ENCODE results near the gene PAX5.
"Not testable (repeated sequence)": the region's sequence is repeated elsewhere in the genome, so short reads cannot be mapped to it uniquely, and the experiment has no call there.

PAX5 gene

GRCh38 chr9:37033682-37034304, at the start of gene PAX5:
TSS of gene PAX5 (minus strand) at chr9:37034268. CDS start at chr9:37034031, 237 bp downstream.
- peaks cover 11% of the 10 kb centered on the region for H3K36me3 Mint-ChIP-seq
- peaks cover 52% of the 10 kb centered on the region for H3K4me1 Mint-ChIP-seq
- H3K27ac Mint-ChIP-seq: peak within 1 kb of the TSS; percentile 8
- H3K4me3 Mint-ChIP-seq: peak within 1 kb of the TSS; percentile 78
- no peak for ATAC-seq
- no peaks in the 10 kb centered on the region for H3K9me3 Mint-ChIP-seq
- DNase-seq (ENCODE audit: low spot score in 2 of 2): no peak

GRCh38 chr9:37083654-37084053, 49.6 kb upstream of the PAX5 start:
- H3K4me1 Mint-ChIP-seq: peaks cover 32% of the 10 kb centered on the region
- no peak overlapping the region for H3K27ac Mint-ChIP-seq
- no peak for ATAC-seq
- no peak for DNase-seq (ENCODE audit: low spot score in 2 of 2)
- H3K4me3 Mint-ChIP-seq: no peak overlapping the region
- H3K9me3 Mint-ChIP-seq: no peaks in the 10 kb centered on the region
- H3K36me3 Mint-ChIP-seq: peaks cover 49% of the 10 kb centered on the region

GRCh38 chr9:37082214-37082765, 48.2 kb upstream of the PAX5 start:
- H3K27ac Mint-ChIP-seq: no peak overlapping the region
- peaks cover 32% of the 10 kb centered on the region for H3K4me1 Mint-ChIP-seq
- no peaks in the 10 kb centered on the region for H3K9me3 Mint-ChIP-seq
- H3K36me3 Mint-ChIP-seq: peaks cover 35% of the 10 kb centered on the region
- ATAC-seq (no peak), DNase-seq (ENCODE audit: low spot score in 2 of 2) (no peak)
- H3K4me3 Mint-ChIP-seq: no peak overlapping the region

- H3K36me3 Mint-ChIP-seq: peaks cover 27% of the 10 kb centered on the region
These were observed 47.4 kb upstream of the PAX5 start for GRCh38 chr9:37081507-37081906.

GRCh38 chr9:37080165-37080628, 46.1 kb upstream of the PAX5 start:
- H3K9me3 Mint-ChIP-seq: not testable (repeated sequence)
- H3K27ac Mint-ChIP-seq: peak overlapping the region; percentile 96
- ATAC-seq: peak; percentile 42
- H3K4me1 Mint-ChIP-seq: peaks cover 29% of the 10 kb centered on the region
- H3K4me3 Mint-ChIP-seq: peak overlapping the region; percentile 93
- peak in 1 of 2 donors; percentile 8 for DNase-seq (ENCODE audit: low spot score in 2 of 2)
- H3K36me3 Mint-ChIP-seq: peaks cover 23% of the 10 kb centered on the region

More at GRCh38 chr9:37081507-37081906, 47.4 kb upstream of the PAX5 start:
- peak overlapping the region; percentile 93 for H3K4me3 Mint-ChIP-seq
- H3K4me1 Mint-ChIP-seq: peaks cover 32% of the 10 kb centered on the region
- not testable (repeated sequence) for H3K9me3 Mint-ChIP-seq; H3K27ac Mint-ChIP-seq; DNase-seq (ENCODE audit: low spot score in 2 of 2); ATAC-seq

GRCh38 chr9:37079370-37080164, 45.5 kb upstream of the PAX5 start:
- peaks cover 23% of the 10 kb centered on the region for H3K36me3 Mint-ChIP-seq
- no peaks in the 10 kb centered on the region for H3K9me3 Mint-ChIP-seq
- DNase-seq (ENCODE audit: low spot score in 2 of 2): peak; percentile 77 to 94
- peak; percentile 98 for ATAC-seq
- peak overlapping the region; percentile 96 for H3K27ac Mint-ChIP-seq
- H3K4me1 Mint-ChIP-seq: peaks cover 24% of the 10 kb centered on the region
- peak overlapping the region; percentile 93 for H3K4me3 Mint-ChIP-seq

GRCh38 chr9:37074790-37075189, 40.7 kb upstream of the PAX5 start:
- peaks cover 10% of the 10 kb centered on the region for H3K36me3 Mint-ChIP-seq
- DNase-seq (ENCODE audit: low spot score in 2 of 2); ATAC-seq; H3K4me3 Mint-ChIP-seq; H3K9me3 Mint-ChIP-seq; H3K4me1 Mint-ChIP-seq; H3K27ac Mint-ChIP-seq: not testable (repeated sequence)

GRCh38 chr9:37066139-37066725, 32.2 kb upstream of the PAX5 start:
- no peak for DNase-seq (ENCODE audit: low spot score in 2 of 2)
- H3K4me3 Mint-ChIP-seq: no peak overlapping the region
- H3K27ac Mint-ChIP-seq: no peak overlapping the region
- H3K9me3 Mint-ChIP-seq: no peaks in the 10 kb centered on the region
- H3K36me3 Mint-ChIP-seq: no peaks in the 10 kb centered on the region
- no peaks in the 10 kb centered on the region for H3K4me1 Mint-ChIP-seq
- ATAC-seq: no peak

GRCh38 chr9:37062336-37062735, 28.3 kb upstream of the PAX5 start:
- no peak for DNase-seq (ENCODE audit: low spot score in 2 of 2)
- H3K27ac Mint-ChIP-seq: no peak overlapping the region
- no peaks in the 10 kb centered on the region for H3K36me3 Mint-ChIP-seq
- H3K4me3 Mint-ChIP-seq: no peak overlapping the region
- no peak for ATAC-seq
- H3K4me1 Mint-ChIP-seq: no peaks in the 10 kb centered on the region
- no peaks in the 10 kb centered on the region for H3K9me3 Mint-ChIP-seq

GRCh38 chr9:37061768-37062167, 27.7 kb upstream of the PAX5 start:
- H3K27ac Mint-ChIP-seq: no peak overlapping the region
- H3K36me3 Mint-ChIP-seq: no peaks in the 10 kb centered on the region

GRCh38 chr9:37060833-37061232, 26.8 kb upstream of the PAX5 start:
- no peak for ATAC-seq
- H3K9me3 Mint-ChIP-seq: no peaks in the 10 kb centered on the region
- no peak for DNase-seq (ENCODE audit: low spot score in 2 of 2)
- no peaks in the 10 kb centered on the region for H3K36me3 Mint-ChIP-seq
- H3K4me1 Mint-ChIP-seq: no peaks in the 10 kb centered on the region
- no peak overlapping the region for H3K27ac Mint-ChIP-seq
- no peak overlapping the region for H3K4me3 Mint-ChIP-seq

More at GRCh38 chr9:37061768-37062167, 27.7 kb upstream of the PAX5 start:
- DNase-seq (ENCODE audit: low spot score in 2 of 2) (no peak), ATAC-seq (no peak)
- no peaks in the 10 kb centered on the region for H3K4me1 Mint-ChIP-seq
- H3K4me3 Mint-ChIP-seq: no peak overlapping the region
- H3K9me3 Mint-ChIP-seq: no peaks in the 10 kb centered on the region

- no peak overlapping the region for H3K27ac Mint-ChIP-seq
- DNase-seq (ENCODE audit: low spot score in 2 of 2) (no peak), ATAC-seq (no peak)
- no peaks in the 10 kb centered on the region for H3K4me1 Mint-ChIP-seq
- H3K4me3 Mint-ChIP-seq: no peak overlapping the region
- H3K9me3 Mint-ChIP-seq: no peaks in the 10 kb centered on the region
- H3K36me3 Mint-ChIP-seq: no peaks in the 10 kb centered on the region
These were observed 22.2 kb upstream of the PAX5 start for GRCh38 chr9:37056046-37056920.

- DNase-seq (ENCODE audit: low spot score in 2 of 2); H3K36me3 Mint-ChIP-seq; ATAC-seq; H3K4me3 Mint-ChIP-seq; H3K4me1 Mint-ChIP-seq; H3K27ac Mint-ChIP-seq; H3K9me3 Mint-ChIP-seq: not testable (repeated sequence)
These were observed 20.3 kb upstream of the PAX5 start for GRCh38 chr9:37054363-37054720.

- Mint-ChIP-seq H3K27ac (no peak overlapping the region), H3K4me3 (no peak overlapping the region), H3K36me3 (no peaks in the 10 kb centered on the region), H3K9me3 (no peaks in the 10 kb centered on the region), H3K4me1 (no peaks in the 10 kb centered on the region)
- DNase-seq (ENCODE audit: low spot score in 2 of 2) (no peak), ATAC-seq (no peak)
These were observed 19.8 kb upstream of the PAX5 start for GRCh38 chr9:37053684-37054362.

Measured in stimulated activated effector memory CD8-positive, alpha-beta T cell treated with anti-CD3 and anti-CD28 coated beads, Interleukin-12 subunit alpha, Interleukin-12 subunit beta, amount 100 ng/mL, for 72 hours (primary cell).